ENCODE results near the gene SS18L1.

The SS18L1 gene

DNA sequence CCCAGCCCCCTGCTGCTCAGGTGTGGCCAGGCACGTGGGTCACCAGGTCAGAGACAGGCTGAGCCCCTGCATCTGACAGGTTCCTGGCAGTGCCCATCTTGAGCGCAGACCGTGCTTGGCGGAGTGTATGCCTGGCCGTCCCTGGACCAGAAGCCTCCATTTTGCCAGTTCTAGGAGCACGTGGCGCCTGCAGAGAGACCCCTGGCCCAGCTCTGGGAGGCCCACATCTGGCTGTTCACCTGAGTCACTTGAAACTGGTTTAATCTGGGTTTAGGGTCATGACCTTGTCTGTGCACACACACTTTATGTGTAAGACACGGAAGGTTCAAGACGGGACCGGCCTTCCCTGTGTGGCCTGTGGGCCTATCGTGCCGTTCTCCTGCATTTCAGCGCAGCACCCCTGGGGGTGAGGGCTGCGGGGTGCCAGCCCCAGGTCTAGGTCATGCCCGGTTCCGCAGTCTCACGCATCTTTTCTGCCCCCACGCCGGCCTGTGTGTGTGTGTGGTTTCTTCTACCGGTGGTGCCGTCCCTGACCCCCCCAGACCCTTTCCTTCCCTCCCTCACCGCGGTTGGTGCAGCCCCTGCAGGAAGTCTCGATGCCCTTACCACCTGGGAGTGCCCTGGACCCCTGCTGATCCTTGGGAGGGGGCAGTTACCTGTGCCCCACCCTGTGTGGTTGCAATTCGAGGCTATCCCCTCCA lies 14.0 kb downstream of the SS18L1 start:
- DNase-seq = no peak

DNA sequence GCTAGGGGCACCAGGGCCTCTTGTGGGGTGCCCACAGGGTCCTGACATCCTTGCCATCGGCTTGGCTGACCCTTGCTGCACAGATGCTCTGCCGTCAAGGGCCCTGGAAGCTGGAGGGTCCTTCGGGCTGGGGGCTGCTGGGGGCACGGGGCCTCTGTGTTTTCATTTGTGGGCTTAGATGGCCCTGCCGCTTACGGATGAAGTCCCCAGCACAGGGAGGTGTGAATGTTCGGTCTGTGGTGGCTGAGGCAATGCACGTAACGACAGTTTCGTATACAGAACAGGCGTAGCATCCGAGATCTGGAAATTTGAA lies 14.5 kb downstream of the SS18L1 start:
- no peak for DNase-seq

DNA sequence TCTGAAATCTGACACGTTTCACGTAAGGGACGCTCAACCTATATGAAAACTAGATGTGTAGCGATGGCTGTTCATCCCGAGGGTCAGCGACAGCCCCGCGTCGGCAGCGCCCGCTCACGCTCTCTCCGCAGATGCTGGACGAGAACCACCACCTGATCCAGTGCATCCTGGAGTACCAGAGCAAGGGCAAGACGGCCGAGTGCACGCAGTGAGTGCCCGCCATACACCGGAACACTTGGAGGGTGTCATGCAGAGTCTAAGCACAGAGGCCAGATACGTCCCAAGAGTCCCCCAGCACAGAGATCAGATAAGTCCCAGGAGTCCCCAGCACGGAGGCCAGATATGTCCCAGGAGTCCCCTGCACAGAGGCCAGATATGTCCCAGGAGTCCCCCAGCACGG lies 15.0 kb downstream of the SS18L1 start:
- DNase-seq = no peak

GRCh38 chr20:62159052-62159451 lies 15.5 kb downstream of the SS18L1 start:
- no peak for DNase-seq

- no peak for DNase-seq
Measured at GRCh38 chr20:62159839-62160238, 16.3 kb downstream of the SS18L1 start.

GRCh38 chr20:62160253-62160652 lies 16.7 kb downstream of the SS18L1 start:
- no peak for DNase-seq

DNA sequence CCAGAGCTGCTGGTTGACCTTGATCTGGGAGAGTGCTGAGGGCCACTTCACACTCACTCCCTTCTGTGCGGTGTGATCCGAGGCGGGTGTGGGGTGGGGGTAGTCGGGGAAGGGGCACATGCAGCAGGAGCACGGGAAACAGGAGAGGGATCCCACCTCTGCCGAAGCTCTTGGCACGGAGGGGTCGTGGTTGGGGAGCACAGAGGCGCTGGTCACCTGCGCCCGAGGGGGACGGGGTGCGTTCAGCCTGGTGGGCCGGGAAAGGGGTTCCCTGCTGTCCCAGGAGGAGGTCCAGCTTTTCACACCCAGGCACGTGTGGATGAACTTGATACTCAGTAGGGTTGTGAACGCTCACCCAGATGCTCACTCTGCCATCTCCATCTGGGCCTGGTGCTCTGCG lies 17.3 kb downstream of the SS18L1 start:
- no peak for DNase-seq

GRCh38 chr20:62161347-62161746 lies 17.8 kb downstream of the SS18L1 start:
- no peak for DNase-seq

DNA sequence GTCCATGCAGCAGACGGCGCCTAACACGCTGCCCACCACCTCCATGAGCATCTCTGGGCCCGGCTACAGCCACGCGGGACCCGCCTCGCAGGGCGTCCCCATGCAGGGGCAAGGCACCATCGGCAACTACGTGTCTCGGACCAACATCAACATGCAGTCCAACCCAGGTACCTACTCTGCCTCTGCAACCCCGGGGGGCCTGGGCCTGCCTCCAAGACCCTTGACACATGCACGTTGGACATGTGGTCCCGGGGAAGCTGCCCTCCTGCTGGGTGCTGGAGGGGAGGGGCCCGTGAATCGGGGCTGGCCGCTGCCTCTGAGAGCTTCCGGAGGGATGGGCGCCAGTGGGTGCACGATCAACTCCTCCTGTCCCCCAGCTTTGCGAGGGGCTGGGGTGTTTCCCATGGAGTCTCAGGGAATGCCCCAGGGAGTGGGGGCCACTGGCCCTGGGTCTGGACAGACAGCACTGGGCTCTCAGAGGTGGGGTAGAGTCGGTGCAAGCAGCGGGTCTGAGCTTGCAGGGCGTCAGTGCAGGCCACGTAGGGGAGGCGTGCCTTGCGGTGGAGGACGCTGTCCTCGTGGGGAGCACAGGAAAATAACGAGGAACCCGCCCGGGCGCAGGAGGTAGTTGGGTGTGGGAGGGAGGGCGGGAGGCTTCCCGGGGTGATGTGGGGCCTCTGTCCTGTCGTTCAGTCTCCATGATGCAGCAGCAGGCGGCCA lies 19.4 kb downstream of the SS18L1 start:
- DNase-seq = no peak

DNA sequence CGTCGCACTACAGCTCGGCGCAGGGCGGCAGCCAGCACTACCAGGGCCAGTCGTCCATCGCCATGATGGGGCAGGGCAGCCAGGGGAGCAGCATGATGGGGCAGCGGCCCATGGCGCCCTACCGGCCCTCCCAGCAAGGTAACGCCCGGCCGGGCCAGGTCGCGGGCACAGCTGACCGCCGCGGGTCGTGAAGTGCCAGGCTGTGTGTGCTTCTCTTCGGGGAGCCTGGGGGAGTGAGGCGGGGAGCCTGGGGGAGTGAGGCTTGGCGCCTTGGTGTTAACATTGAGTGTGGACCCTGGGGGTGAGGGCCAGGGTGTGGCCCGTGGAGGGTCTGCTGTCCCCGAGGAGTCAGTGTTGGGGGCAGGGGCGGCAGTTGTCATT lies 19.9 kb downstream of the SS18L1 start:
- no peak for DNase-seq

DNA sequence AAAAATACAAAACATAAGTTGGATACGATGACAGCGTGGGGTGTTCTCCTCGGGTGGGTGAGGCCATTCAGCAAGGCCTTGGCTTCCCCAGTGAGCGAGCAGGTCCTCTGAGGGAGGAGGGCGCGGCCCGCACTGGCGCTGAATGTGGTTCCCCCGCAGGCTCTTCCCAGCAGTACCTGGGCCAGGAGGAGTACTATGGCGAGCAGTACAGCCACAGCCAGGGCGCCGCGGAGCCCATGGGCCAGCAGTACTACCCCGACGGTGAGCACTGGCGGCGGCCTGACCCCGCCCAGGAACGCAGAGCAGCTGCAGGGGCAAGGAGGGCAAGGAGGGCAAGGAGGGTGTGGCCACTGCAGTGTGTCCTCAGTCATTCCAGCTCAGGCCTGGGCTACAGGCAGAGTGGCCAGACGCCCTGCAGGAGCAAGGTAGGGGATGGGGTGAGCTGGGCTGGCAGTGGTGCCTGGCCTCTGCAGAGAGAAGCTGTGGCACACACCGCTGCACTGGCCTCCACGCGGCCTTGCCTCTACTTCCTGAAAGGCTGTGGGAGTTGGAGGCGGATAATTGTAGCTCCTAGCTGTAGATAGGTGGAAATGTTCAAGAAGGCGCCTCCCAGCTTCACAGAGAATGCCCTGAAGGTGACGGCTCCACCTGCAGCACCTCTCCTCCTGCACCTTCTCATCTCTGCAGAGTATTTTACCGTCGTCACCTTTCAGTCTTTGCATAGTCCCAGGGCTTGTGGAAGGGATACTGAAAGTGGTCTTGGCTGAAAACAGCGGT lies 20.6 kb downstream of the SS18L1 start:
- DNase-seq = no peak

GRCh38 chr20:62164879-62165761 lies 21.6 kb downstream of the SS18L1 start:
- no peak for DNase-seq

- DNase-seq = no peak
Measured at GRCh38 chr20:62165762-62166399, 22.3 kb downstream of the SS18L1 start.

GRCh38 chr20:62167474-62167873 lies 23.9 kb downstream of the SS18L1 start:
- DNase-seq = no peak

GRCh38 chr20:62168061-62168460 lies 24.5 kb downstream of the SS18L1 start:
- DNase-seq = no peak

GRCh38 chr20:62168890-62169435 lies 25.4 kb downstream of the SS18L1 start:
- no peak for DNase-seq

- no peak for DNase-seq
Measured at GRCh38 chr20:62170536-62170935, 27.0 kb downstream of the SS18L1 start.

- no peak for DNase-seq
Measured at GRCh38 chr20:62171245-62171644, 27.7 kb downstream of the SS18L1 start.

- DNase-seq = no peak
Measured at GRCh38 chr20:62172666-62173065, 29.1 kb downstream of the SS18L1 start.

DNA sequence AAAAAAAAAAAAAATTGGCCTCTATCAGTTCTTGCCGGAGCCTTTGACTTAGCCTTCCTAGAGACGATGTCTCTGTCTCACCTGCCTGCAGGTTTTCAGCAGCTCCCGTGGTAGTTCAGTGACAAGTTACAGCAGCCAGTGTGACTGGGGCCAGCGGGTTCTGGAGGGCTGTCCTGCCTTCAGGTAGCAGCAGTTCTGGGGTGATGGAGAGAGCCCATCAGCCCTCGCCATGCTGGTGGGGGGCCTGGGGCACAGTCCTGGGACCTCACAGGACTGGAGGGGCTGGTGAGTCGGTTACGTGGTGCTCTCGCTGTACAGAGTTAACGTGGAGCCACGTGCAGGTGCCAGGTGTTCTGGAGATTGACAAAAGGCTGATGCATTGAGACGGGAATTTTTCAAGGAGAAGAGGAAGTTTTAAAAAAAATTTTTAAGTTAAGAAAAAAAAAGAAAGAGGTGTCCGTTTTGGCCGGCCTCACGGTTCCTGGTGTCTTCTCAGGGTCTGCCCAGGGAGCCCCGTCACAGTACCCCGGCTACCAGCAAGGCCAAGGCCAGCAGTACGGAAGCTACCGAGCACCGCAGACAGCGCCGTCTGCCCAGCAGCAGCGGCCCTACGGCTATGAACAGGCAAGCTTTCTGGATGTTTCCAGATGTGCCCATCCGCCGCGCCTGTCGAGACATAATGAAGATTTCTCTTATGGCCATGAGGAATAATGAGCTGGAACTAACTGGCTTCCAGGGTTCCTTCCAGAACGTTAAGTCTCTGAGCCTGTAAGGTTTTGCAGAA lies 30.6 kb downstream of the SS18L1 start:
- DNase-seq = no peak

DNA sequence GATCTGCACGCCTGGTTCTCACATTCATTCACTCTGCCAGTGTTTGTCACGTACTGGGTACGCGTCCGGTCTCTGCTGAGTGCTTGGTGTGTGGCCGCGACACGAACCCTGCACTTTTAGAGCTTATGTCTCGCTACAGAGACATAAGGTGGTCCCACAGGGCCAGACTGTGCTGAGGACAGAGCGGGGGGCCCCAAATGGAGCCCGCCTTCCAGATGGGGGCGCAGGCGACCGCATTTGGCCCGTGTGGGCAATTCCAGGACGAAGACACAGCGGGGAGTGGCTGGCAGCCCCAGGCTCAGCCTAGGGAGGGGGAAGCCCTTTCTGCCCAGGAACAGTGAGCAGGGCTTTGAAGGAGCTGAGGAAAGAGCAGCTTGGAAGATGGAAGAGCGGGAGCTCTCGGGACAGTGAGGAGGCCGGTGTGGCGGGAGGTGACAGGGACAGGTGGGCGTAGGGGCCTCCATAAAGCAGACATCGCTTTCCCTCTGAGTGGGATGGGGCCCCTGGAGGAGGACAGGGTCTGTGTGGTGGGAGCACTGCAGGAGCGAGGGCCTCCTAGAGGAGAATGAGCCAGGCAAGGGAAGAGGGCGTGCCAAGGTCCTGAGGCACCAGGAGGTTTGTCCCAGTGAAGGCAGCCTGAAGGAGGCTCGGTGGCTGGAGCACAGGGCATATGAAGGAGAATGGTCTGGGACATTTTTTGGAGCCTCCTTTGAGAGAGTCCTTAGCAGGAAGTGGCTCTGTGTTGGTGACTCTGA lies 31.5 kb downstream of the SS18L1 start:
- no peak for DNase-seq

Measured in NCI-H2107 (cell line).